K562 (cell line): ENCODE measurements around the gene NR2F2.

Experiments used
- CBFB ChIP-seq: sonication (generic); formaldehyde crosslinking; IDR thresholded peaks from 2 replicates; pipeline ENCODE4 v1.4.0; 2020; ENCODE audit warnings: mild to moderate bottlenecking, missing genetic modification reagents
- CBX8 ChIP-seq: fragments of 200-600 bp; sonication (generic); IDR thresholded peaks from 2 replicates; pipeline ENCODE4 v1.6.1; 2012; ENCODE audit warnings: borderline replicate concordance, mixed run types, low read depth, mild to moderate bottlenecking, moderate library complexity, mixed read lengths, low read length, control low read depth, inconsistent platforms; ENCODE audit not compliant: poor library complexity, severe bottlenecking; ENCODE audit errors: extremely low read depth
- HNRNPK ChIP-seq: fragments of 200-400 bp; formaldehyde crosslinking; IDR thresholded peaks from one replicate; pipeline ENCODE4 v1.6.1; 2018; ENCODE audit warnings: mild to moderate bottlenecking, low read depth, low read length; ENCODE audit not compliant: poor library complexity, severe bottlenecking
- NR1H2 ChIP-seq: sonication (generic); formaldehyde crosslinking; IDR thresholded peaks from 2 replicates; pipeline ENCODE4 v1.4.0; 2020; ENCODE audit warnings: mild to moderate bottlenecking, missing genetic modification reagents
- POLR2A ChIP-seq: fragments of 450-650 bp; conservative IDR thresholded peaks from 2 replicates; pipeline ENCODE4 v1.6.1; 2016
- POLR2AphosphoS5 ChIP-seq: IDR thresholded peaks from 2 replicates; pipeline ENCODE4 v1.6.1; 2011; ENCODE audit warnings: mild to moderate bottlenecking, low read depth, low read length, moderate library complexity; ENCODE audit not compliant: control insufficient read depth, insufficient read depth
- RBFOX2 ChIP-seq: fragments of 200-400 bp; formaldehyde crosslinking; IDR thresholded peaks from 2 replicates; pipeline ENCODE4 v1.6.1; 2017; ENCODE audit warnings: low read depth, mild to moderate bottlenecking, low read length, moderate library complexity
- TF ChIP-seq, protein P1 (sequence below): fragments of 450-650 bp; conservative IDR thresholded peaks from 2 replicates; pipeline ENCODE4 v1.6.1; 2016; ENCODE audit warnings: missing genetic modification characterization, low read depth, mild to moderate bottlenecking, control low read depth, missing compliant biosample characterization
- TF ChIP-seq, protein P2 (sequence below): fragments of 250-450 bp; sonication (Bioruptor Pico); IDR thresholded peaks from 2 replicates; pipeline ENCODE4 v1.8.0; 2021; ENCODE audit warnings: moderate library complexity, mild to moderate bottlenecking, inconsistent platforms
- TF ChIP-seq, protein P3 (sequence below), 3 experiments: IDR thresholded peaks in 2 of 3; conservative IDR thresholded peaks in 1 of 3; 2 replicates each; pipeline ENCODE4 v1.5.1; 2011 to 2012; ENCODE audit warnings: low read length in 3 of 3, mild to moderate bottlenecking in 3 of 3, control low read depth in 2 of 3, improper control_type of control experiment in 1 of 3, inconsistent platforms in 1 of 3, low read depth in 1 of 3, mixed read lengths in 1 of 3, moderate library complexity in 1 of 3; ENCODE audit not compliant: insufficient read depth in 2 of 3
- TF ChIP-seq, protein P4 (sequence below): sonication (generic); formaldehyde crosslinking; IDR thresholded peaks from 2 replicates; pipeline ENCODE4 v1.5.0; 2020; ENCODE audit warnings: missing genetic modification reagents
- TF ChIP-seq, protein P5 (sequence below): fragments of 450-650 bp; formaldehyde crosslinking; IDR thresholded peaks from 2 replicates; pipeline ENCODE4 v1.4.0; 2022; ENCODE audit warnings: mild to moderate bottlenecking, moderate library complexity

DNA sequence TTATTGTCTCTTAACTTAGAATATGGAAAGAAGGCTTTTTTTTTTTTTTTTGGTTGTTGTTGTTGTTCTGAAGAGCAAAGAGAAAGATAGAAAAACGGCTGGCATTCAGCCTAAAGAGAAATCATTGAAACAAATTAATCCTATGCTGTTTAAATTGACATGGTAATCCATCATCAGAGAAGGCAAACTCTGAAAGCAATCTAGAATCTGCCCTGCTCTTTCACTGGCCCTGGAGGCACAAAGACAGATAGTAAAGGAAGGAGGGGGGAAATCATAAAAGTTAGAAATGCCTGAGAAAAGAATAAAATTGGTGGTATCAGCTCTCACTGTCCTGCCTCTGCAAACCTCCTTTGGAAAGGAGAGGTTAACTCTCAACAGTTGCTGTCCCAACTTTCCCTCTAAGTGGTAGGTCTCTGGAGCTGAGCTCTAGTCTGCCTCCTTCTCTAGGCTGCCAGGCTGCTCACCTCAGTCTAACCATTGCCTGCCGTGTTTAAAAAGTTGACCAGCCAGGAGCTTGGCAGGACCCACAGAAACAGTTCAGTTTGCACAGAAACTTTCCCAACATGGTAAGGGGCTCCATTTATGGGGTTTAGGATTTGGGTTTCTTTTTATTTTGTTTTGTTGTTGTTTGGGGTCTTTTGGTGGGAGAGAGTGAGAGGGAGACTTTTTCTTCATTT, 13.4 kb upstream of the NR2F2 start:
- TF ChIP-seq, protein P1, sequence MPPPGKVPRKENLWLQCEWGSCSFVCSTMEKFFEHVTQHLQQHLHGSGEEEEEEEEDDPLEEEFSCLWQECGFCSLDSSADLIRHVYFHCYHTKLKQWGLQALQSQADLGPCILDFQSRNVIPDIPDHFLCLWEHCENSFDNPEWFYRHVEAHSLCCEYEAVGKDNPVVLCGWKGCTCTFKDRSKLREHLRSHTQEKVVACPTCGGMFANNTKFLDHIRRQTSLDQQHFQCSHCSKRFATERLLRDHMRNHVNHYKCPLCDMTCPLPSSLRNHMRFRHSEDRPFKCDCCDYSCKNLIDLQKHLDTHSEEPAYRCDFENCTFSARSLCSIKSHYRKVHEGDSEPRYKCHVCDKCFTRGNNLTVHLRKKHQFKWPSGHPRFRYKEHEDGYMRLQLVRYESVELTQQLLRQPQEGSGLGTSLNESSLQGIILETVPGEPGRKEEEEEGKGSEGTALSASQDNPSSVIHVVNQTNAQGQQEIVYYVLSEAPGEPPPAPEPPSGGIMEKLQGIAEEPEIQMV (tag), result no peak
- TF ChIP-seq, protein P2, sequence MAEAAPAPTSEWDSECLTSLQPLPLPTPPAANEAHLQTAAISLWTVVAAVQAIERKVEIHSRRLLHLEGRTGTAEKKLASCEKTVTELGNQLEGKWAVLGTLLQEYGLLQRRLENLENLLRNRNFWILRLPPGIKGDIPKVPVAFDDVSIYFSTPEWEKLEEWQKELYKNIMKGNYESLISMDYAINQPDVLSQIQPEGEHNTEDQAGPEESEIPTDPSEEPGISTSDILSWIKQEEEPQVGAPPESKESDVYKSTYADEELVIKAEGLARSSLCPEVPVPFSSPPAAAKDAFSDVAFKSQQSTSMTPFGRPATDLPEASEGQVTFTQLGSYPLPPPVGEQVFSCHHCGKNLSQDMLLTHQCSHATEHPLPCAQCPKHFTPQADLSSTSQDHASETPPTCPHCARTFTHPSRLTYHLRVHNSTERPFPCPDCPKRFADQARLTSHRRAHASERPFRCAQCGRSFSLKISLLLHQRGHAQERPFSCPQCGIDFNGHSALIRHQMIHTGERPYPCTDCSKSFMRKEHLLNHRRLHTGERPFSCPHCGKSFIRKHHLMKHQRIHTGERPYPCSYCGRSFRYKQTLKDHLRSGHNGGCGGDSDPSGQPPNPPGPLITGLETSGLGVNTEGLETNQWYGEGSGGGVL (CRISPR knock-in tag), result no peak
- TF ChIP-seq POLR2A (no peak), CBX8 (no peak), POLR2AphosphoS5 (no peak), HNRNPK (no peak), NR1H2 (CRISPR knock-in tag) (no peak), RBFOX2 (no peak), CBFB (no peak)
- TF ChIP-seq, protein P3, sequence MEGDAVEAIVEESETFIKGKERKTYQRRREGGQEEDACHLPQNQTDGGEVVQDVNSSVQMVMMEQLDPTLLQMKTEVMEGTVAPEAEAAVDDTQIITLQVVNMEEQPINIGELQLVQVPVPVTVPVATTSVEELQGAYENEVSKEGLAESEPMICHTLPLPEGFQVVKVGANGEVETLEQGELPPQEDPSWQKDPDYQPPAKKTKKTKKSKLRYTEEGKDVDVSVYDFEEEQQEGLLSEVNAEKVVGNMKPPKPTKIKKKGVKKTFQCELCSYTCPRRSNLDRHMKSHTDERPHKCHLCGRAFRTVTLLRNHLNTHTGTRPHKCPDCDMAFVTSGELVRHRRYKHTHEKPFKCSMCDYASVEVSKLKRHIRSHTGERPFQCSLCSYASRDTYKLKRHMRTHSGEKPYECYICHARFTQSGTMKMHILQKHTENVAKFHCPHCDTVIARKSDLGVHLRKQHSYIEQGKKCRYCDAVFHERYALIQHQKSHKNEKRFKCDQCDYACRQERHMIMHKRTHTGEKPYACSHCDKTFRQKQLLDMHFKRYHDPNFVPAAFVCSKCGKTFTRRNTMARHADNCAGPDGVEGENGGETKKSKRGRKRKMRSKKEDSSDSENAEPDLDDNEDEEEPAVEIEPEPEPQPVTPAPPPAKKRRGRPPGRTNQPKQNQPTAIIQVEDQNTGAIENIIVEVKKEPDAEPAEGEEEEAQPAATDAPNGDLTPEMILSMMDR (IDR thresholded peaks at IDR 0.05 in 2 of 3, conservative IDR thresholded peaks at IDR 0.05 in 1 of 3; ENCODE audit: insufficient read depth in 2 of 3, low read depth in 1 of 3, low read length in 3 of 3), result no peak
- TF ChIP-seq, protein P4, sequence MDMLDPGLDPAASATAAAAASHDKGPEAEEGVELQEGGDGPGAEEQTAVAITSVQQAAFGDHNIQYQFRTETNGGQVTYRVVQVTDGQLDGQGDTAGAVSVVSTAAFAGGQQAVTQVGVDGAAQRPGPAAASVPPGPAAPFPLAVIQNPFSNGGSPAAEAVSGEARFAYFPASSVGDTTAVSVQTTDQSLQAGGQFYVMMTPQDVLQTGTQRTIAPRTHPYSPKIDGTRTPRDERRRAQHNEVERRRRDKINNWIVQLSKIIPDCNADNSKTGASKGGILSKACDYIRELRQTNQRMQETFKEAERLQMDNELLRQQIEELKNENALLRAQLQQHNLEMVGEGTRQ (CRISPR knock-in tag), result no peak
- TF ChIP-seq, protein P5, sequence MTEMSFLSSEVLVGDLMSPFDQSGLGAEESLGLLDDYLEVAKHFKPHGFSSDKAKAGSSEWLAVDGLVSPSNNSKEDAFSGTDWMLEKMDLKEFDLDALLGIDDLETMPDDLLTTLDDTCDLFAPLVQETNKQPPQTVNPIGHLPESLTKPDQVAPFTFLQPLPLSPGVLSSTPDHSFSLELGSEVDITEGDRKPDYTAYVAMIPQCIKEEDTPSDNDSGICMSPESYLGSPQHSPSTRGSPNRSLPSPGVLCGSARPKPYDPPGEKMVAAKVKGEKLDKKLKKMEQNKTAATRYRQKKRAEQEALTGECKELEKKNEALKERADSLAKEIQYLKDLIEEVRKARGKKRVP (CRISPR knock-in tag), result no peak
